ENCODE measurements around the gene NPIPB12.
"Not testable (repeated sequence)": the region's sequence is repeated elsewhere in the genome, so short reads cannot be mapped to it uniquely, and the experiment has no call there.

The NPIPB12 gene

DNA sequence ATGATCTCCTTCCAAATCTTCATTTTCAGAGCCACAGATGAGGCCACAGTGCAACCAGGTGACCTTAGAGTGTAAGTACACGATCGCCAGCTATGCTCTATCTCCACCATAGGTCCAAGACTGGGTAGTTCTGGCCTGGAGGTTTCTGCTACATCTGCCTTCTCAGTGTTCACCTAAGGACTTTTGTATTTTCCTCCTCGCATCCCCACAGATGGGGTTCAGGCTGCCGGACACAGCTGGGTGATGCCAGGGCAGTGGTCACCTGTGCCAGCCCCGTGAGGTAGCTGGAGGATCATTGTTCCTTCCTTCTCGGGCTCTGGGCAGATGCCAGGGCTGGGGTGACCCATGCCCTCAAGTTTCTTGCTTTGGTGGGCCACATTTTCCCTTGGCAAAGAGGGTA lies at the start of gene NPIPB12:
NPIPB12 (minus strand) TSS at position 101 of the 400 bp plus-strand sequence.
- H3K27ac ChIP-seq (ENCODE audit: low read depth, low read length); H3K9ac ChIP-seq (ENCODE audit: low read length); H3K9me2 ChIP-seq (replicated peaks; ENCODE audit: insufficient read depth, low read length); H3K4me2 ChIP-seq (ENCODE audit: low read depth, low read length, poor library complexity, severe bottlenecking); H4K20me1 ChIP-seq (ENCODE audit: low read depth, low read length); H3K36me3 ChIP-seq (ENCODE audit: low read length); H3F3A ChIP-seq (ENCODE audit: insufficient read depth); H3K9me3 ChIP-seq (ENCODE audit: insufficient read depth, low read length); H3K27me3 ChIP-seq (ENCODE audit: low read length); H3K79me2 ChIP-seq (ENCODE audit: insufficient read depth, low read length); H3K4me3 ChIP-seq (ENCODE audit: insufficient read depth, low read length, poor library complexity, severe bottlenecking); H2AFZ ChIP-seq (ENCODE audit: low read depth, low read length, severe bottlenecking): not testable (repeated sequence)

- H3K9me2 ChIP-seq (replicated peaks; ENCODE audit: insufficient read depth, low read length); H3F3A ChIP-seq (ENCODE audit: insufficient read depth); H4K20me1 ChIP-seq (ENCODE audit: low read depth, low read length); H3K36me3 ChIP-seq (ENCODE audit: low read length); H3K27ac ChIP-seq (ENCODE audit: low read depth, low read length); H3K9ac ChIP-seq (ENCODE audit: low read length); H3K4me2 ChIP-seq (ENCODE audit: low read depth, low read length, poor library complexity, severe bottlenecking); H3K4me3 ChIP-seq (ENCODE audit: insufficient read depth, low read length, poor library complexity, severe bottlenecking); H2AFZ ChIP-seq (ENCODE audit: low read depth, low read length, severe bottlenecking); H3K27me3 ChIP-seq (ENCODE audit: low read length); H3K9me3 ChIP-seq (ENCODE audit: insufficient read depth, low read length); H3K79me2 ChIP-seq (ENCODE audit: insufficient read depth, low read length): not testable (repeated sequence)
These were observed 15.3 kb upstream of the NPIPB12 start for GRCh38 chr16:29521520-29521919.

DNA sequence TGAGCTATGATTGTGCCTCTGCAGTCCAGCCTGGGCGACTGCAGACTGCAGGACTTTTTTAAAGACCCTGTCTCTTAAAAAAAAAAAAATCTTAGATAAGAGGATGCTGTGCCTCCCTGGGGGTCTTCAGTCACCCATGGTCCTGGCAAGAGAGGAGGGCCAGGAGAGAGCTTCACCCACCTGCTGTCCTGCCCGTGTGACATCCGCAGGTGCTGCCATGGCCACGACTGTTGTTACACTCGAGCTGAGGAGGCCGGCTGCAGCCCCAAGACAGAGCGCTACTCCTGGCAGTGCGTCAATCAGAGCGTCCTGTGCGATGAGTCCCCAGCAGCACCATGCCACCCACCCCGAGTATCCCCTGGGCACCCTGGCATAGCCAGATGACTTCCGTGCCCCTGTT lies 23.9 kb downstream of the NPIPB12 start:
- Histone ChIP-seq H3K27ac (ENCODE audit: low read depth, low read length) (peak overlapping the region; percentile 77), H3K9ac (ENCODE audit: low read length) (peak overlapping the region; percentile 35; the same call in 1 of the 2 replicates), H3K4me2 (ENCODE audit: low read depth, low read length, poor library complexity, severe bottlenecking) (peak overlapping the region; percentile 29)
- not testable (repeated sequence) for H4K20me1 ChIP-seq (ENCODE audit: low read depth, low read length); H3K79me2 ChIP-seq (ENCODE audit: insufficient read depth, low read length); H3K9me3 ChIP-seq (ENCODE audit: insufficient read depth, low read length); H3K9me2 ChIP-seq (replicated peaks; ENCODE audit: insufficient read depth, low read length); H3K4me3 ChIP-seq (ENCODE audit: insufficient read depth, low read length, poor library complexity, severe bottlenecking); H3F3A ChIP-seq (ENCODE audit: insufficient read depth); H2AFZ ChIP-seq (ENCODE audit: low read depth, low read length, severe bottlenecking); H3K36me3 ChIP-seq (ENCODE audit: low read length); H3K27me3 ChIP-seq (ENCODE audit: low read length)

GRCh38 chr16:29472065-29472464 lies 34.1 kb downstream of the NPIPB12 start:
- H4K20me1 ChIP-seq (ENCODE audit: low read depth, low read length); H3F3A ChIP-seq (ENCODE audit: insufficient read depth): not testable (repeated sequence)

GRCh38 chr16:29469660-29470059 lies 36.5 kb downstream of the NPIPB12 start:
- H3K9ac ChIP-seq (ENCODE audit: low read length) = peak overlapping the region; percentile 44; the same call in 1 of the 2 replicates

More at GRCh38 chr16:29472065-29472464, 34.1 kb downstream of the NPIPB12 start:
- H2AFZ ChIP-seq (ENCODE audit: low read depth, low read length, severe bottlenecking); H3K79me2 ChIP-seq (ENCODE audit: insufficient read depth, low read length); H3K9ac ChIP-seq (ENCODE audit: low read length); H3K27me3 ChIP-seq (ENCODE audit: low read length); H3K36me3 ChIP-seq (ENCODE audit: low read length); H3K27ac ChIP-seq (ENCODE audit: low read depth, low read length); H3K4me3 ChIP-seq (ENCODE audit: insufficient read depth, low read length, poor library complexity, severe bottlenecking); H3K9me3 ChIP-seq (ENCODE audit: insufficient read depth, low read length); H3K9me2 ChIP-seq (replicated peaks; ENCODE audit: insufficient read depth, low read length); H3K4me2 ChIP-seq (ENCODE audit: low read depth, low read length, poor library complexity, severe bottlenecking): not testable (repeated sequence)

GRCh38 chr16:29467654-29468366 lies 38.4 kb downstream of the NPIPB12 start:
- not testable (repeated sequence) for H3K27ac ChIP-seq (ENCODE audit: low read depth, low read length); H3K9me3 ChIP-seq (ENCODE audit: insufficient read depth, low read length); H2AFZ ChIP-seq (ENCODE audit: low read depth, low read length, severe bottlenecking); H3F3A ChIP-seq (ENCODE audit: insufficient read depth); H3K9me2 ChIP-seq (replicated peaks; ENCODE audit: insufficient read depth, low read length); H3K79me2 ChIP-seq (ENCODE audit: insufficient read depth, low read length); H3K36me3 ChIP-seq (ENCODE audit: low read length); H3K27me3 ChIP-seq (ENCODE audit: low read length); H3K4me2 ChIP-seq (ENCODE audit: low read depth, low read length, poor library complexity, severe bottlenecking); H3K4me3 ChIP-seq (ENCODE audit: insufficient read depth, low read length, poor library complexity, severe bottlenecking); H3K9ac ChIP-seq (ENCODE audit: low read length); H4K20me1 ChIP-seq (ENCODE audit: low read depth, low read length)

More at GRCh38 chr16:29469660-29470059, 36.5 kb downstream of the NPIPB12 start:
- Histone ChIP-seq H3K4me2 (ENCODE audit: low read depth, low read length, poor library complexity, severe bottlenecking) (peak overlapping the region; percentile 55), H3K4me3 (ENCODE audit: insufficient read depth, low read length, poor library complexity, severe bottlenecking) (peak overlapping the region; percentile 52), H3K27ac (ENCODE audit: low read depth, low read length) (peak overlapping the region; percentile 79)
- not testable (repeated sequence) for H3K9me3 ChIP-seq (ENCODE audit: insufficient read depth, low read length); H3K9me2 ChIP-seq (replicated peaks; ENCODE audit: insufficient read depth, low read length); H4K20me1 ChIP-seq (ENCODE audit: low read depth, low read length); H3K79me2 ChIP-seq (ENCODE audit: insufficient read depth, low read length); H3K27me3 ChIP-seq (ENCODE audit: low read length); H3K36me3 ChIP-seq (ENCODE audit: low read length); H2AFZ ChIP-seq (ENCODE audit: low read depth, low read length, severe bottlenecking); H3F3A ChIP-seq (ENCODE audit: insufficient read depth)

- not testable (repeated sequence) for H3K27ac ChIP-seq (ENCODE audit: low read depth, low read length); H3K9ac ChIP-seq (ENCODE audit: low read length)
These were observed 39.3 kb downstream of the NPIPB12 start for GRCh38 chr16:29466904-29467303.

DNA sequence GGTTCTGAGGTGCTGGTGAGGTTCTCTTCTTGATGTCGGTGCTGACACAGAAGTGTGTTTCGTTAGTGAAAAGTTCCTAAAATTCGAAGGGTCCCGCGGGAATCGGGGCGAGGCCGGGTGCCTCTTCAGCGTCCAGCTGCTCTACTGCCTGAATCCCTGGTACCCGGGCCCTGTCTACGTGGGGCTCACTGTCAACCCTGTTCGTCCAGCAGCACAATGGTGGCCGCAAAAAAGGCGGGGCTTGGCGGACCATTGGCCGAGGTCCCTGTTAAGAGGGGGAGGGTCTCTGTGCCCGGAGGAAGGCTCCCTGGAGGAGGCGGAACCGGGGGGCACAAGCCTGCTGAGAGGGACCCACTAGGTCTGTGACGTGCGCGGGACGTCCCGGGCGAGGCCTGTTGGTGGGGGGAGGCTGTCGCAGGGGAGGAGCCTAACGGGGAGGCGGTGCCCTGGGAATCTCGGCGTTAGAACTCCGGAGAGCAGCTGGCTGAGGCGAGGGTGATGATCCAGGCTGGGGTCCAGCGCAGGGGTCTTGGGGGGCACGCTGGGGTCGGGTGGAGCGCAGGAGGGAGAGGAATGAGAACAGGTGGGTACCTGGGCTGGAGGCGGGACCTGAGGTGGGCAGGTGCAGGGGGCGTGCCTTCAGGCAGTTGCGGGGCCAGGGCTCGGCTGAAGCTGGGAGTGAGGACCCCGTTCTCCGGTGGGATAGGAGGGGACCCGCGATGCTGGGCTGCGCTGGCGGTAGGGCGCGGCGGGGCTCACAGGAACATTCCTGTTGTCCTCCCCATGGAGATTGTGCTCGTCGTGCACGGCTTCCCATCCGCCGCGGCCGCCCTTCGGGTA lies 40.0 kb downstream of the NPIPB12 start:
- H3K9me3 ChIP-seq (ENCODE audit: insufficient read depth, low read length); H3K79me2 ChIP-seq (ENCODE audit: insufficient read depth, low read length); H3K27ac ChIP-seq (ENCODE audit: low read depth, low read length); H3K9ac ChIP-seq (ENCODE audit: low read length); H3K4me2 ChIP-seq (ENCODE audit: low read depth, low read length, poor library complexity, severe bottlenecking); H3F3A ChIP-seq (ENCODE audit: insufficient read depth); H3K27me3 ChIP-seq (ENCODE audit: low read length); H4K20me1 ChIP-seq (ENCODE audit: low read depth, low read length); H2AFZ ChIP-seq (ENCODE audit: low read depth, low read length, severe bottlenecking); H3K9me2 ChIP-seq (replicated peaks; ENCODE audit: insufficient read depth, low read length); H3K36me3 ChIP-seq (ENCODE audit: low read length); H3K4me3 ChIP-seq (ENCODE audit: insufficient read depth, low read length, poor library complexity, severe bottlenecking): not testable (repeated sequence)

More at GRCh38 chr16:29466904-29467303, 39.3 kb downstream of the NPIPB12 start:
- not testable (repeated sequence) for H3K9me2 ChIP-seq (replicated peaks; ENCODE audit: insufficient read depth, low read length); H3K79me2 ChIP-seq (ENCODE audit: insufficient read depth, low read length); H3K36me3 ChIP-seq (ENCODE audit: low read length); H3K4me3 ChIP-seq (ENCODE audit: insufficient read depth, low read length, poor library complexity, severe bottlenecking); H3K4me2 ChIP-seq (ENCODE audit: low read depth, low read length, poor library complexity, severe bottlenecking); H3K27me3 ChIP-seq (ENCODE audit: low read length); H2AFZ ChIP-seq (ENCODE audit: low read depth, low read length, severe bottlenecking); H4K20me1 ChIP-seq (ENCODE audit: low read depth, low read length); H3F3A ChIP-seq (ENCODE audit: insufficient read depth); H3K9me3 ChIP-seq (ENCODE audit: insufficient read depth, low read length)
